Measurements from ENCODE around the gene FILIP1.

Gene FILIP1, protein sequence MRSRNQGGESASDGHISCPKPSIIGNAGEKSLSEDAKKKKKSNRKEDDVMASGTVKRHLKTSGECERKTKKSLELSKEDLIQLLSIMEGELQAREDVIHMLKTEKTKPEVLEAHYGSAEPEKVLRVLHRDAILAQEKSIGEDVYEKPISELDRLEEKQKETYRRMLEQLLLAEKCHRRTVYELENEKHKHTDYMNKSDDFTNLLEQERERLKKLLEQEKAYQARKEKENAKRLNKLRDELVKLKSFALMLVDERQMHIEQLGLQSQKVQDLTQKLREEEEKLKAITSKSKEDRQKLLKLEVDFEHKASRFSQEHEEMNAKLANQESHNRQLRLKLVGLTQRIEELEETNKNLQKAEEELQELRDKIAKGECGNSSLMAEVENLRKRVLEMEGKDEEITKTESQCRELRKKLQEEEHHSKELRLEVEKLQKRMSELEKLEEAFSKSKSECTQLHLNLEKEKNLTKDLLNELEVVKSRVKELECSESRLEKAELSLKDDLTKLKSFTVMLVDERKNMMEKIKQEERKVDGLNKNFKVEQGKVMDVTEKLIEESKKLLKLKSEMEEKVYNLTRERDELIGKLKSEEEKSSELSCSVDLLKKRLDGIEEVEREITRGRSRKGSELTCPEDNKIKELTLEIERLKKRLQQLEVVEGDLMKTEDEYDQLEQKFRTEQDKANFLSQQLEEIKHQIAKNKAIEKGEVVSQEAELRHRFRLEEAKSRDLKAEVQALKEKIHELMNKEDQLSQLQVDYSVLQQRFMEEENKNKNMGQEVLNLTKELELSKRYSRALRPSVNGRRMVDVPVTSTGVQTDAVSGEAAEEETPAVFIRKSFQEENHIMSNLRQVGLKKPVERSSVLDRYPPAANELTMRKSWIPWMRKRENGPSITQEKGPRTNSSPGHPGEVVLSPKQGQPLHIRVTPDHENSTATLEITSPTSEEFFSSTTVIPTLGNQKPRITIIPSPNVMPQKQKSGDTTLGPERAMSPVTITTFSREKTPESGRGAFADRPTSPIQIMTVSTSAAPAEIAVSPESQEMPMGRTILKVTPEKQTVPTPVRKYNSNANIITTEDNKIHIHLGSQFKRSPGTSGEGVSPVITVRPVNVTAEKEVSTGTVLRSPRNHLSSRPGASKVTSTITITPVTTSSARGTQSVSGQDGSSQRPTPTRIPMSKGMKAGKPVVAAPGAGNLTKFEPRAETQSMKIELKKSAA (N-terminal part only)

DNA sequence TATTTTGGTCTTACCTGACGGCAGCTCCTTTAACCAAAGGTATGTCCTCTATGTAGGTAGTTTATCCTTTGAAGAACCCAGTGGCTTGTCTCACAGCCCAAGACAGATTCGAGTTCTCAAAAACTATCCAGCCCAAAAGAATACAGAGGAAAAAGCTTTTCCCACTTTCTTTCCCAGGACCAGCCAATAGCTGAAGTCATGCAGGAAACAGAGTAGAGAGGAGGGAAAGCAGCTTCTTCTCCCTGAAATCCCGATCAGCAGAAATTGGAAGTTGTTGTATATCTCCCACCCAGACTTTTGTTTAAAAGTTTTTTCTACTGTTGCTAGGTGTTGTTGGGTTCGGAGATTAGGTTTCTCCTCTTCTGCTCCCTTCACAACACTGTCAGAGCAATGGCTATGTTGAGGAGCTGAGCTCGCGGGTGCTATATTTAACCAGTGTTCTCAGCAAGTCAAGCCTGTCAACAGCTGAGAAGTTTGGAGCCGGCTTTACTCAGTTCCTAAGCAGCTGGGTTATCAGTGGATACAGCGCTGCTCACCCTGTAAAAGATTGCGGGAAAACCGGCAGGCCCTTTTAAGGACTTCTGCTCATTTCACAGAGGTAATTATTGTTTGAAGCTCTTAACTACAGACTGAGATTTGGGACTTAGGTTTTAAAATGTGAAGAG, at the start of gene FILIP1:
Gene FILIP1, minus strand, starts transcription at position 401 of the 665 bp plus-strand sequence. CDS start 78,828 bp downstream, outside the sequence.
- no peak for DNase-seq

DNA sequence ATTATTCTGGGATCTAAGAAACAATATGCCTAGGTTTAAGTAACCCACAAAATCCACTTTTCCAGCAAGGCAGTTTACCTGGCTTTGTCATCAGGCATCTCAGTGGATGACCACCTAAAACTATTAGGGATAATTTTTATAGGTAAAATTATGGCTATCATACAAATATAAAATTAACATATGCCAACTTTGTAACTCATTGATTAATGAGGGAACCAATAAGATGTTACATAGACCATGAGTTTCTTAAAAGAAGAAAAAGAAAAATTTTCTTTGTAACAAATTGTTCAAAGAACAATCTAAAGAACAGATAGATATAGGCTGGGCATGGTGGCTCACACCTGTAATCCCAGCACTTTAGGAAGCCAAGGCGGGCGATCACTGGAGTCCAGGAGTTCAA, 49.7 kb upstream of the FILIP1 start:
- DNase-seq = no peak

DNA sequence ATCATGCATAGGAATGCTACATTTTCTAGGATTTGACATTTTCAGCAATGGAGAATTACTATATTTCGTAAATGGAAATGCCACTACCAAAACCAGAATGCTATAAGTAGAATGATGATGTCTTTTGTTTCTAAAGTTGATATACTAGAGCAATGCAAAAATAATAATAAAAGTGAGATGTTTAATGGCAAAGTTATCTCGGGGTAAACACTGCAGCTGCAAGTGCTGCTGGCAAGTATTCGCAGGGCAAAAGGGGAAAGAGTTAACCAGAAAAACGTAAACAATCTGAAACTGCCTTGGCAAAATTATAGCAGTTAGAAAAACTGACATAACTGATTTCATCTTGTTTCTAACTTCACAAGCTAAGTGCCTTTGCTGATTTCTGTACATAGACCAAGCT, 45.5 kb upstream of the FILIP1 start:
- no peak for DNase-seq

DNA sequence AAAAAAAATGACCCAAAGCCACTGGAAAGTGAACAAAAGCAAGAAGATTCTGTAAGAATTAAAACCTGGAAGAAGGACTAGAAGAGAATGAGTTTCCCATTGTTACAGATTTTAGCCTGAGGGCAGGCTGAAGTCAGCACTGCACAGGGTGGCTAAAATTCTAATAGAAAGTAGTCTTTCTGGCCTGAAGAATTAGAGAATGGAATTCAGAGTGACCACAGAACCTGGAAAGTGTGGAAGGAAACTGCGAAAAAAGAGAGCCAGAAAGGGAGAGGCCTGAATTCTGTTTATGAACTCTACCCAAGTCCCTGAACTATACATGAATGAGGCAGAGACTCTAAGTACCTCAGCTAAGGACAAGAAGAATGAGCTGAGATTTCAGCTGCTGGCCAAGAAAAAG, 38.9 kb upstream of the FILIP1 start:
- no peak for DNase-seq

DNA sequence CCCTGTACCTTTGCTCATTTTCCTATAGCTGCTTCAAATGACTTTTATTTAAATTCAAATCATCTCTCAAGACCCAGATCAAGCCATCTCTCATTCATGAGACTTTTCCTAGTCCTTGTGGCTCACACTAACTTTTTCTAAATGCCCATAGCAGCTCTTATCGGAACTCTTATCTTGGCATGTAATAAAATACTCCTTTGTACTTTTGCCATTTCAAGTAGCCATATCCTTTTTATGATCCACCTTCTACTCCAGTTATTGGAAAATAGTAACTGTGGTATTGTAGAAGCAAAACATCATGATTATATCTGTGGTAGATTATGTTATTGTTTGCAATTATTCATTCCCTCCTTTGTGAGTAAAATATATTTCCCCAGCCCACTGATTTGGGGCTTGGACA, 37.6 kb upstream of the FILIP1 start:
- no peak for DNase-seq

DNA sequence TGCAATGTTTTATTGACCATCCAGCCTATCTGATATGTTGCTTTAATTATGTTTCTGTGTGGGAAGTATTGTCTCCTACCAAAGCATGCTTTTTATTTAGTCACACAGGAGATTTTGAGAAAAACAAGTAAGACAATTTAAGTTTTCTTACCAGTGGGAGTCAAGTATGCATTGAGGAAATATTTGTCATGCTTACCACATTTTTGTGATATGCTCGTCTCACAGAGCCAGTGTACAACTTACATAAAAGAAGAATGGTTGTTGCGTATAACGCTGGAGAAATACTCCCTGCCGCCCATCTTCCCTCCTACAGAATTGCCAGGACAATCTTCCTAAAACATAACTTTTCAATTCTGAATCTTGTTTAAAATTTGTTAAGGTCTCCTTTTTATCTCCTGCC, 37.1 kb upstream of the FILIP1 start:
- DNase-seq = no peak

DNA sequence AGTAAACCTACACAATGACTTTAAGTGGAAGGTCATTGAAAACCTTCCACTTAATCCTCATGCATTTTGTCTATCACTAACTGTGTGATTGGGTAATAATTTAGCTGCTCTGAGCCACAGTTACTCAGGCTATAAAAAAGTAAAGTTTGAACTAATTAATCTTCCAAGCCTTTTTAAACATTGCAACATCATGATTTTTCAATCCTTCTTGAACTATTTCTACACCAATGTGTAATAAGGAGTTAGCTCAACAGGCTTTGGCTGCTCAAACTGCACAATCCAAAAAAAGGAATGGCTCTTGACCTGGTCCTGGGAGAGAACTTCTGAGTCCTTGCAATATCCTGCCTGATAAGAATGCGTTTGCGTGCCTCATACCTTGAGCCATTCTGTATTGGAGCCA, 34.8 kb upstream of the FILIP1 start:
- DNase-seq = no peak

DNA sequence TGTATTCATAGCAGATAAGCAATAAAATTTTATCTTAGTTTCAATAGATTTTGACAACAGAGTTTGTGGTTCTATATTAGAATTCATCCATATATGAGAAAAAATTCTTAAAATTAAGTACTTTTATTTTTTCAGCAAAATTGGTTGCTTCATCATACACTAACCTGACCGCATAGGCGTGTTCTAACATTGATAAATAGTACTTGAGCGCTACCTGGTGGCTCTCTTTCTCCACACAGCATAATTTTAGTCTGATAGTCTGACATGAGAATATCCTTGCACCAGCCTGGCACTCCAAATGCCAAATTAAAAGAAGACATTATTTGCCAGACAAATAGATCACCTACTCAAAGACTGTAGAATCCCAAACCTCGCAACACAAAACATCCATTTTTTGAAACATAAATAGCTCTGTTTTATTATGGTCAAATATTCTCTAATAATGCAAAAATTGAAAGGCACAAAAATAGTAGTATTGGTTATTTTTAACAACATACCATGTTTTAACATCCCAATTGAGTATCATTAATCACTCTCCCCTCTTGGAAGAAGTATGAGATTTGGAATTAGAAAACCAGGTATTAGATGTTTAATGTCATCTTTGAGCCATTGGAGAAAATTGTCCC, 33.0 kb upstream of the FILIP1 start:
- peak; percentile 57 for DNase-seq

DNA sequence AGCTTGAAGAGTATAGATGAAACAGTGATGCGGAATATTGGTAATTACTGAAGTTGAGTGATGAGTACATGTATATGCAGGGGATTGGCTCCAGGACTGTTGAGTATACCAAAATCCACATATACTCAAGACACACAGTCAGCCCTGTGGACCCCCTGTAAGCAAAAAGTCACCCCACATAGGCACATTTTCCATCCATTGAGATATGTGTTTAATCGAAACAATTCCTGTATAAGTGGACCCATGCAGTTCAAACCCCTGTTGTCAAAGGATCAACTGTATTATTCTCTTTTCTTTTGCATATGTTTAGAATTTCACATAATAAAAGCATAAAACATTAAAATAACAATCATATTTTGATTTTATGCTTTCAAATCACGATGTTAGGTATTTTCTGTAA, 32.1 kb upstream of the FILIP1 start:
- DNase-seq = no peak

DNA sequence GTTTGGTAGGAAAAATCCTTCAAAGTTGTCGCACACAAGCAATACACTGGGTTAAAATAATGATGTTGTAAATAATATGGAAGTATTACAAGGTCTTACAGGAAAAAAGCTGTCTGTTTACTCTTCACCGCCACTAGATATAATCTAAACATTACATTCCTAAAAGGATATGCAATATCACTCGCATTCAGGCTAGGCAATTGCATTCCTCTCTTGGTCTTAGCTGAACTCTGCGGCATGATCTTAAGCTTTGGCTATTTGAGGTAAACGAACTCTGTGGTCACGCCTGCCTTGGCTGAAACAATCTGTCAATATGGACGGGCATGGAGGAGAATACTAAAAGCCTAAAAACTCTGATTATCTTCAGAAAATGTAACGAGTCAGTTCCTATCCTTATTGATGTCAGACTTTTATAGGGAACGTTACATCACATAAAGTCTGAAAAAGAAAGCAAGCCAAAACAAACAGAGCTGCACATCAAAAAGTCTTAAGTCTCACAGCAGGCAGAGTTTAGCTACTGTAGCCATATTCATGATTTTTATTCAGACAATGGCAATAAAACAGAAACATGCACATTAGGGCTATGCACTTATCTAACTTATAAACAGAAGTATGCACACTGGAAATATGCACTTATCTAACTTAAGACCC, 30.8 kb upstream of the FILIP1 start:
- DNase-seq = no peak

DNA sequence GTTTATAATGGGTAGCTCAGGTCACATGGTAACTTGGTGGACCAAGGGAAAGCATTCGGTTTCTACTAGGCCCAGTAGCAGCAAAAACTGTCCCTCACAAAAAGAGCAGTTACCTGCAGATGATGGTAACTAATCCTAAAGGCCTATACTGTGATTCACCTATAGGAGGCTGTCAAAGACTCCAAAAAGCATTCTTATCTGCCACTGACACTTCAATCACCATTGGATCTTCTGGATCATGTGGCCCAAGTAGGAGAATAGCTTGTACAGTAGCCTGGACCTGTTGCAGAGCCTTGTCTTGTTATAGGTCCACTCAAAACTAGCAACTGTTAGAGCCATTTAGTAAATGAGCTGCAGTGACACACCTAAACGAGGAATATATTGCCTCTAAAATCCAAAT, 23.2 kb upstream of the FILIP1 start:
- DNase-seq = no peak

DNA sequence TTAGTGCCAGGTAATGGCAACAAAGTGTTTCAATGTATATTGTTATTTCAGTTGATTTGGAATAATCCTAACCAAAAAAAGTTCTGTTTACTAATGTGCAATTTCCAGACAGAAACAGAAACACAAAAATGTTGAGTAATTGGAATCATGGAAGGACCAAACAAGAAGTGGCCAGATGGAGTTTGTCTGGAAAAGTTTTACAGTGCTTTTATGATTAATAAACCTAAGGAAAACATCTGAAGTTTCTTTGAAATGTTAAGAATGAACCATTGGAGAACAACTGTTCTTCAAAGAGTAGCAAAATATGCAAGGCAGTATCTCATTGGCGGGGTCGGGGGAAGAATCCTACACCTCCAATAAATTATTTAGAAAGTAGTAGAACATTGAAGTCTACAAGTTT, 19.0 kb upstream of the FILIP1 start:
- no peak for DNase-seq

DNA sequence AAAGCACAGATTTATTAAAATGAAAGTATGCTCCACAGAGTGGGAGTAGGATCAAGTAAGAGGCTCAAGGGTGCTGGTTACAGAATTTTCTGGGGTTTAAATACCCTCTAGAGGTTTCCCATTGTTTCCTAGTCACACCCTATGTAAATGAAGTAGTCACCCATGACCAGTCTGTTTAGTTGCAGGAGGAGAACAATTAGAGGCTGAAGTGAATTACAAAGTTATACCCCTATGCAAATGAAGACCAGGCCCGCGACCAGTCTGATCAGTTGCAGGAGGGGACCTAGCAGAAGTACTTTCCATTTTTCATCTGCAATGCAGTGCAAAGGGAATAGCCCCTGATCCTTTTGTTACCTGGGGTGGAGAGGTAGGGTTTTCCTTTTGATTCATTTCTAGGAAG, 11.8 kb upstream of the FILIP1 start:
- no peak for DNase-seq

DNA sequence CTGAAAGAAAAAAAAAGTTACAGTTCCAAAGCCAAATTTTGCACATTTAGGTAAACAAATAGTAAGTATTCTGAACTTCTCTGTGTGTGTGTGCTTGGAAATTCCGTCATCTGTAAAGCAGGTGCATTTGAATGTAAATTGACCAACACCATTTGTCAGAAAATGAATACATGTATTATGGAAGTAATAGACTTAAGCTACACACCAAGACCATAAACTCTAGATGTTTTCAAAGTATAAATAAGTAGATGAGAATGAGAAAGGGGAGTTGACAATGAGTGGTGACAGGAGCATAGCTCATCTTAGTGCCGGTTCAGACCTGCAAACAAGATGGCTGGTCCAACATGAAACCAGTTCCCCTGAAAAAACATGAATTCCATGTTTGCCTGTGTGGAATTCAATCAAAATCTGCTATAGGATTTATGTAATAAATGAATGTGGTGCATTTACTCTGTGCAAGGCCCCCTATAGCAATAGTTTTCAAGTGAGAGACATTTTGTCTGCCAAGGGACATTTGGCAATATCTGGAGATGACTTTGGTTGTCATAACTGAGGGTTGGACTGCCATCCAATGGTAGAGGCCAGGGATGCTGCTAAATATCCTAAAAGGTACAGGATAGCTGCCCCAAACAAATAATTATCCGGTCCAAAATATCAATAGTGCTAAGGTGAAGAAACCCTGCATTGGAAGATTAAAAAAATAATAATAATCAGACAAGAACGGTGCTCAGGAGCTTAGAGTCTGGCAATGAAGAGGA, 11.0 kb upstream of the FILIP1 start:
- no peak for DNase-seq

DNA sequence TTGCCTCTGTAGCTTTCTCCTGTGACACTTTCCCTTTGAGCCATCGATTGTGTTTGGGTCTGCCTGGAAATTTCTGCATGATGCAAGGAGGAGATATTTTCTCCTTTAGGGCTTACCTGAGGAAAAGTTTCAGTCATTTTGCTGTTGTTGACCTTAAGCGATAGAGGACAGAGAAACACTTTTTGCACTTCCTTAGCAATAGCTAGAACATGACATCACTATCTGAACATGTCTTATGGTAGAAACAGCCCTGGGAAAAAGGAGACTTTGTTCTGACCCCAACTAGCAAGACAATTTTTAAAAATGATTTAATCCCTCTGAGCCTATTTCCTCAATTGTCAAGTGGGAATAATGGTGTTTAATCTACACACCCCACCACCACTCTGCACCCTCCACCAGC, 9.7 kb upstream of the FILIP1 start:
- DNase-seq = no peak

DNA sequence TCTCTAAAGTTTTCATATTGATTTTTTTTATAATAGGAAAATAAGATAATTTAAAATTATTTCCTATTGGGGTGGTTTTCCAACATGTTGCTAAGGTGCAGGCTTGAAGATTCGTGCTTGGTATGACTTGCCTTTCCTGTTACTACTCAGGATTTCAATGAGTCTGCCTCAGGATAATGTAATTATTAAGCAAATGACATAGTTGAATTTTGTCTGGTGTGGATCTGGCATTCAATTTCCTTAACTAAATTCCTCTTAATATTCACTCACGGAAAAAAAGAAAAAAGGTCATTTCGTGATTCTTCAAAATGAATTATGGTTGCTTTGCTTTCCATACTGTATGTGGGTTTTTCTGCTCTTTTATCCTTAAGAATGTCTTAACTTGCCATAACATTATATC, 9.3 kb upstream of the FILIP1 start:
- DNase-seq = no peak

DNA sequence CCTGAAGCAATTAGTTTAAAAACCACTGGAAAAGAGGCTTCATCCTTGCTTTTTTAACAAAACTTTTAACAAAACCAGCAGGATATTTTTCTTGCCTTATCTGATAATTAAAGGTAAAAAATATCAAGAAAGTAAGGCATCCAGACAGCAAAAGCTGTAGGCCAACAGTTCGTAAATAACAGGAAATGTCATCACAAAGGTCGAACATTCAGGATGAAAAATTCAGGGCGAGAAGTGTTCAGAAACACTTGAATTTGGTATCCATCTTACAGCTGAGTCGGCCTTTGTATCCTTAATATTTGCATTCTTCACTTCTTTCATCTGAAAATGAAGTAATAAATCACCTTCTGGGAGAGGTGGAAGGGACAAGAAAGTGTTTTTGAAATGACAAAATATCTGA, 8.2 kb upstream of the FILIP1 start:
- DNase-seq = no peak

DNA sequence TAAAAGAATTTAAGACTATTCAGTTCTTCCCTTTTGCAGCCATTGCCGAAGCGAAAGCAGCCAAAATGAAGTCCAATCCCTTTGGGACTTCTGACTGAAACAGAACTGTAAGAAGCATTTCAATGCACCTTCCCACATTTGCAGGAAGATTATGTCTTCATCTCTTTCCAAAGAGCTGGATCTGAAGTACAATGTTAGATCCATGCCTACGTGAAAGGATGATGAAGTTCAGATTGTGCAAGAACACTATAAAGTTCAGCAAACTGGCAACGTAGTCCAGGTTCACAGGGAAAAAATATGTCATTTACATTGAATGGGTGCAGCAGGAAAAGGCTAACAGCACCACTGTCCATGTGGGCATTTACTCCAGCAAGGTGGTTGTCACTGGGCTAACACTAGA, 6.0 kb upstream of the FILIP1 start:
- no peak for DNase-seq

DNA sequence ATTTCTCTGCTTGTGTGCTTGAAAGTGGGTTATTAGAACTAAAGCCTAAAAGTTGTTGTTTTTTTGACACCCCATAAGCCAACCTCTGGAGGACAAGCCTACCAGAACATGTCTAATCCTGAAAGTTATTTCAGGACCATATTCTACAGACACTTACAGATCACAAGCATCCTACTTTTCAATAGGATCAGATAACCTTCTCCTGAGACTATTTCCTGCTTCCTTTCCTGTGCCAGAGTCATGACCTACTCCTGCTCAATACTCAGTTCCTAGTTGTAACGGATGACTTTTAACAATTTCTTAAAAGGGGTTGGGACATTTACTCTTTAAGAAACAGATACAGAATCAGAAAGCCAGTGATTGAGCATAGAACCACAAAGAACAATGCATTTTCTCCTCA, 5.3 kb upstream of the FILIP1 start:
- no peak for DNase-seq

DNA sequence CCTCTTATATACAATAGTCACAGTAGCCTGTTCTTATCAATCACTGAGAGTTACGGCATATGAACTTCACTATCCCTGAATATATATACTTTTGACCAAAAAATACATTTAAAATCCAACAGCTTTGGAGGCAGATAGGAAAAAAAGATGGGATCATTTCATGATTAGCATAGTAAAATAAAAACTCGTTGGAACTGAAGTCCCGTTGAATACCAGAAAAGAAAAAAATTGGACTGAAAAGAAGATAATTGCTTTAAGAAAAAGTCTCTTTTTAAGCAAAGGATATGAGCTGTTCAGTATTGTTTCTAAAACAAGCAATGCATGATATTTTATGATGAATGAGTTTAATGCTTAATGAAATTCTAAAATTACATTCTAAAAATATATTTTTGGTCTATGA, 4.4 kb upstream of the FILIP1 start:
- DNase-seq = no peak

DNA sequence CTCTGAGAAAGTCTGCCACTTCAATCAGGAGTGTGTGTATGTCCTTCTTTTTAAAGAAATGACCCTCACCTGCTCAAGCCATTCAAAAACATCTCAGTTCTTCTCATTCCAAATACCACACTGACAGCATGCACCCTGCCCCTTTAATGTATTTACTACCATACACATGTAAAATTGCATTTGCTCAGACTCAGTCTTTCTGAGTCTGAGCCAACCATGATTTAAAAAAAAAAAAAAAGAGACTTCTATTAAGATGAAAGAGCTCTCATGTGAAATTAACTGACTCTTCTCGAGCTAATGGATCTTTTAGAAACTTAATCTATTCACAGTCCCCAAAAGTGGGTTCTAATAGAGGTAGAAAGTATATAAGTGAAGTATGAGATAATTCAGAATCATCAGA, 1.4 kb upstream of the FILIP1 start:
- no peak for DNase-seq

Data from NCI-H2029 treated with DMSO at 0.1 percent for 48 hours (cell line).